Fibroblast of the aortic adventitia (primary cell): ENCODE measurements around the gene OPCML. TPM values are rescaled to one million over a fixed set of nuclear protein-coding genes. Genes with fewer than 3 reads are reported as not detected.
A peak's percentile ranks its signal among the peaks of the same experiment; 100 is the strongest.

Experiments used
- DNase-seq: peaks from one replicate; pipeline ENCODE4 v3.0.0-alpha.2; 2010; ENCODE audit warnings: low read depth
- H3K4me3 ChIP-seq: 2 replicates; pipeline ENCODE4 v1.5.1; 2011; ENCODE audit warnings: low read depth, mild to moderate bottlenecking, control low read depth, low read length, moderate library complexity
- CTCF ChIP-seq: IDR thresholded peaks from 2 replicates; pipeline ENCODE4 v1.5.1; 2011; ENCODE audit warnings: mild to moderate bottlenecking, low read length, control low read depth, inconsistent platforms; ENCODE audit not compliant: insufficient read depth
- total RNA-seq: library from RNA; depleted of rRNA; stranded (reverse); fragments of >200 nt; gene quantifications from 2 replicates; pipeline ENCODE4 v1.2.3, GENCODE V29; 2012; ENCODE audit warnings: low replicate concordance

The OPCML gene
- total RNA-seq, 1 donor = 0.18 TPM

- H3K4me3 ChIP-seq = no peak overlapping the region
- no peak for DNase-seq
- no peak for TF ChIP-seq CTCF
These were observed 922.1 kb downstream of the OPCML start for GRCh38 chr11:132610216-132610615.

- no peak for DNase-seq
- TF ChIP-seq CTCF = no peak
These were observed 924.7 kb downstream of the OPCML start for GRCh38 chr11:132607575-132607974.

GRCh38 chr11:132605825-132606570 is 926.3 kb downstream of the OPCML start:
- TF ChIP-seq CTCF = no peak
- no peak for DNase-seq

More at GRCh38 chr11:132607575-132607974, 924.7 kb downstream of the OPCML start:
- no peak overlapping the region for H3K4me3 ChIP-seq

GRCh38 chr11:132604431-132604830 is 927.9 kb downstream of the OPCML start:
- TF ChIP-seq CTCF = no peak
- no peak overlapping the region for H3K4me3 ChIP-seq
- DNase-seq = peak; percentile 0

More at GRCh38 chr11:132605825-132606570, 926.3 kb downstream of the OPCML start:
- H3K4me3 ChIP-seq = no peak overlapping the region

- no peak overlapping the region for H3K4me3 ChIP-seq
- no peak for DNase-seq
- no peak for TF ChIP-seq CTCF
These were observed 930.4 kb downstream of the OPCML start for GRCh38 chr11:132601875-132602274.

GRCh38 chr11:132595711-132596134 is 936.6 kb downstream of the OPCML start:
- DNase-seq = no peak
- H3K4me3 ChIP-seq = no peak overlapping the region
- TF ChIP-seq CTCF = no peak
